ENCODE data around the gene SIMC1.

GRCh38 chr5:176339304-176339703 is 101.1 kb downstream of the SIMC1 start:
- TF ChIP-seq, protein P1, sequence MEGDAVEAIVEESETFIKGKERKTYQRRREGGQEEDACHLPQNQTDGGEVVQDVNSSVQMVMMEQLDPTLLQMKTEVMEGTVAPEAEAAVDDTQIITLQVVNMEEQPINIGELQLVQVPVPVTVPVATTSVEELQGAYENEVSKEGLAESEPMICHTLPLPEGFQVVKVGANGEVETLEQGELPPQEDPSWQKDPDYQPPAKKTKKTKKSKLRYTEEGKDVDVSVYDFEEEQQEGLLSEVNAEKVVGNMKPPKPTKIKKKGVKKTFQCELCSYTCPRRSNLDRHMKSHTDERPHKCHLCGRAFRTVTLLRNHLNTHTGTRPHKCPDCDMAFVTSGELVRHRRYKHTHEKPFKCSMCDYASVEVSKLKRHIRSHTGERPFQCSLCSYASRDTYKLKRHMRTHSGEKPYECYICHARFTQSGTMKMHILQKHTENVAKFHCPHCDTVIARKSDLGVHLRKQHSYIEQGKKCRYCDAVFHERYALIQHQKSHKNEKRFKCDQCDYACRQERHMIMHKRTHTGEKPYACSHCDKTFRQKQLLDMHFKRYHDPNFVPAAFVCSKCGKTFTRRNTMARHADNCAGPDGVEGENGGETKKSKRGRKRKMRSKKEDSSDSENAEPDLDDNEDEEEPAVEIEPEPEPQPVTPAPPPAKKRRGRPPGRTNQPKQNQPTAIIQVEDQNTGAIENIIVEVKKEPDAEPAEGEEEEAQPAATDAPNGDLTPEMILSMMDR (IDR thresholded peaks at IDR 0.05; ENCODE audit: insufficient read depth, low read depth, low read length): no peak
- TF ChIP-seq EZH2 (IDR thresholded peaks at IDR 0.05; ENCODE audit: insufficient read depth, low read length): no peak
